ENCODE results near the gene C9orf85.

Gene C9orf85

GRCh38 chr9:71965403-71965802 is 54.0 kb downstream of the C9orf85 start:
- H3K4me3 ChIP-seq (ENCODE audit: low read depth, low read length): no peak overlapping the region
- TF ChIP-seq CTCF (conservative IDR thresholded peaks at IDR 0.05; ENCODE audit: low read depth, low read length): no peak
- no peak for DNase-seq (ENCODE audit: low read depth)

- no peak for TF ChIP-seq CTCF (conservative IDR thresholded peaks at IDR 0.05; ENCODE audit: low read depth, low read length)
- no peak for DNase-seq (ENCODE audit: low read depth)
- H3K4me3 ChIP-seq (ENCODE audit: low read depth, low read length): no peak overlapping the region
Observed at GRCh38 chr9:71966601-71967000, 55.2 kb downstream of the C9orf85 start.

GRCh38 chr9:71968541-71969090 is 57.2 kb downstream of the C9orf85 start:
- DNase-seq (ENCODE audit: low read depth): no peak
- H3K4me3 ChIP-seq (ENCODE audit: low read depth, low read length): no peak overlapping the region
- TF ChIP-seq CTCF (conservative IDR thresholded peaks at IDR 0.05; ENCODE audit: low read depth, low read length): no peak

- peak; percentile 37 for TF ChIP-seq CTCF (conservative IDR thresholded peaks at IDR 0.05; ENCODE audit: low read depth, low read length)
- DNase-seq (ENCODE audit: low read depth): peak; percentile 28
- H3K4me3 ChIP-seq (ENCODE audit: low read depth, low read length): no peak overlapping the region
Observed at GRCh38 chr9:71975833-71976232, 64.4 kb downstream of the C9orf85 start.

- no peak for TF ChIP-seq CTCF (conservative IDR thresholded peaks at IDR 0.05; ENCODE audit: low read depth, low read length)
- DNase-seq (ENCODE audit: low read depth): no peak
- H3K4me3 ChIP-seq (ENCODE audit: low read depth, low read length): no peak overlapping the region
Observed at GRCh38 chr9:71977003-71977402, 65.6 kb downstream of the C9orf85 start.

- TF ChIP-seq CTCF (conservative IDR thresholded peaks at IDR 0.05; ENCODE audit: low read depth, low read length): no peak
- DNase-seq (ENCODE audit: low read depth): no peak
- no peak overlapping the region for H3K4me3 ChIP-seq (ENCODE audit: low read depth, low read length)
Observed at GRCh38 chr9:71980266-71981190, 69.1 kb downstream of the C9orf85 start.
